CD8-positive, alpha-beta memory T cell (primary cell): ENCODE results near the gene WBP2. TPM values are rescaled to one million over a fixed set of nuclear protein-coding genes. Genes with fewer than 3 reads are reported as not detected.
A peak's percentile ranks its signal among the peaks of the same experiment; 100 is the strongest.
"Not testable (repeated sequence)": the region's sequence is repeated elsewhere in the genome, so short reads cannot be mapped to it uniquely, and the experiment has no call there.

Experiments used
- CTCF ChIA-PET: fragments of 350-600 bp; sonication (Branson Sonifier 250); formaldehyde crosslinking; loops from one replicate; lab custom pipeline; 2021; ENCODE audit warnings: antibody characterized with exemption; lab: Charles Lee
- POLR2A ChIA-PET: fragments of 350-600 bp; sonication (Branson Sonifier 250); formaldehyde crosslinking; loops from one replicate; lab custom pipeline; 2021; ENCODE audit warnings: antibody characterized with exemption; lab: Charles Lee
- DNase-seq, 5 donors: peaks; one replicate each; pipeline versions ENCODE4 v3.0.0 to v3.0.0-alpha.2; 2020 to 2022; ENCODE audit warnings: mixed read lengths in 1 of 5
- H3K27ac ChIP-seq: one replicate; pipeline ENCODE4 v1.7.0; 2013; ENCODE audit warnings: low read depth, mild to moderate bottlenecking, low read length, moderate library complexity
- H3K27me3 ChIP-seq: 2 replicates; pipeline ENCODE4 v1.7.0; 2013; ENCODE audit warnings: low read length, mild to moderate bottlenecking; ENCODE audit not compliant: insufficient read depth, poor library complexity, severe bottlenecking
- H3K36me3 ChIP-seq: 2 replicates; pipeline ENCODE4 v1.7.0; 2013; ENCODE audit warnings: mild to moderate bottlenecking, low read length, moderate library complexity; ENCODE audit not compliant: insufficient read depth
- H3K4me1 ChIP-seq: 2 replicates; pipeline ENCODE4 v1.7.0; 2013; ENCODE audit warnings: mild to moderate bottlenecking, low read length, moderate library complexity; ENCODE audit not compliant: insufficient read depth
- H3K4me3 ChIP-seq: 2 replicates; pipeline ENCODE4 v1.7.0; 2013; ENCODE audit warnings: mild to moderate bottlenecking, low read length
- H3K9me3 ChIP-seq: 2 replicates; pipeline ENCODE4 v1.7.0; 2013; ENCODE audit warnings: mild to moderate bottlenecking, low read length
- H3K27ac Mint-ChIP-seq, 8 donors: one replicate each; pipeline ENCODE4 v1.8.0; 2020 to 2021; ENCODE audit warnings: mixed read lengths in 8 of 8, mild to moderate bottlenecking in 6 of 8, inconsistent platforms in 3 of 8, moderate library complexity in 3 of 8
- H3K27me3 Mint-ChIP-seq, 2 donors: one replicate each; pipeline ENCODE4 v1.8.0; 2020 to 2021; ENCODE audit warnings: mixed read lengths in 2 of 2, mild to moderate bottlenecking in 1 of 2, moderate library complexity in 1 of 2
- H3K36me3 Mint-ChIP-seq, 3 donors: one replicate each; pipeline ENCODE4 v1.8.0; 2020 to 2021; ENCODE audit warnings: mixed read lengths in 3 of 3, inconsistent platforms in 1 of 3, mild to moderate bottlenecking in 1 of 3
- H3K4me1 Mint-ChIP-seq, 3 donors: one replicate each; pipeline ENCODE4 v1.8.0; 2020 to 2021; ENCODE audit warnings: mixed read lengths in 3 of 3, inconsistent platforms in 1 of 3, mild to moderate bottlenecking in 1 of 3
- H3K4me3 Mint-ChIP-seq, 7 donors: one replicate each; pipeline ENCODE4 v1.8.0; 2020 to 2021; ENCODE audit warnings: mixed read lengths in 7 of 7, mild to moderate bottlenecking in 6 of 7, moderate library complexity in 4 of 7, inconsistent platforms in 2 of 7
- H3K9me3 Mint-ChIP-seq, 5 donors: one replicate each; pipeline ENCODE4 v1.8.0; 2020 to 2022; ENCODE audit warnings: mixed read lengths in 5 of 5, mild to moderate bottlenecking in 3 of 5, moderate library complexity in 2 of 5, inconsistent platforms in 1 of 5
- polyA plus RNA-seq: library from polyadenylated mRNA; unstranded; fragments of 300-500 nt; fragmentation: Illumina TruSeq; gene quantifications from one replicate; pipeline ENCODE4 v1.2.3, GENCODE V29; 2021
- total RNA-seq, 2 experiments: library from RNA; stranded (reverse); gene quantifications; one replicate each; pipeline ENCODE4 v1.2.3, GENCODE V29; 2021

WBP2 gene
- total and polyA plus RNA-seq, 3 experiments from 2014 or later = 47.5 to 129 (median 53.2) TPM

DNA sequence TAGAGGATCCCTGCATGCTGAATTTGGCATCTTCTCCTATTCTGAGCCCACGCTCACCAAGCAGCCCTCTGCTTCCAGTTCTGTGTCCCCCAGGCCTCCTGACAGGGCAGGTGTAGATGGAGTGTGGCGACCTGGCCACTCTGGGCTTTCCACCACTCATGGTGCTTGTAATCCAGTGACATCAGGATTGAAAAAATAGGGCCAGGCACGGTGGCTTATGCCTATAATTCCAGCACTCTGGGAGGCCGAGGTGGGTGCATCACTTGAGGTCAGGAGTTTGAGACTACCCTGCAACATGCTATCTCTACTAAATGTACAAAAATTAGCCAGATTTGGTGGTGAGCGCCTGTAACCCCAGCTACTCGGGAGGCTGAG is 41.1 kb downstream of the WBP2 start:
- H3K4me3 Mint-ChIP-seq = no peak overlapping the region
- no peak overlapping the region for H3K27ac ChIP-seq
- H3K36me3 Mint-ChIP-seq = peaks cover 0 to 83% (median 2%) of the 10 kb centered on the region in 3 donors
- peaks cover 0 to under 1% (median 0%) of the 10 kb centered on the region in 3 donors for H3K4me1 Mint-ChIP-seq
- H3K9me3 Mint-ChIP-seq = no peaks in the 10 kb centered on the region
- no peak overlapping the region for H3K27ac Mint-ChIP-seq
- H3K4me1 ChIP-seq = no peaks in the 10 kb centered on the region
- ChIA-PET CTCF (interaction anchor here (1.5 kb wide), 1 partner anchor 61 kb away, joined by 5 read pairs; no protein-coding TSS in a partner anchor), POLR2A (interaction anchor here (0.5 kb wide), 1 partner anchor 125 kb away, joined by 3 read pairs; no protein-coding TSS in a partner anchor)
- no peak overlapping the region for H3K4me3 ChIP-seq
- no peaks in the 10 kb centered on the region for H3K27me3 Mint-ChIP-seq
- no peaks in the 10 kb centered on the region for H3K27me3 ChIP-seq
- no peaks in the 10 kb centered on the region for H3K9me3 ChIP-seq
- DNase-seq = peak in 1 of 5 donors; percentile 4
- H3K36me3 ChIP-seq = peaks cover 10% of the 10 kb centered on the region

DNA sequence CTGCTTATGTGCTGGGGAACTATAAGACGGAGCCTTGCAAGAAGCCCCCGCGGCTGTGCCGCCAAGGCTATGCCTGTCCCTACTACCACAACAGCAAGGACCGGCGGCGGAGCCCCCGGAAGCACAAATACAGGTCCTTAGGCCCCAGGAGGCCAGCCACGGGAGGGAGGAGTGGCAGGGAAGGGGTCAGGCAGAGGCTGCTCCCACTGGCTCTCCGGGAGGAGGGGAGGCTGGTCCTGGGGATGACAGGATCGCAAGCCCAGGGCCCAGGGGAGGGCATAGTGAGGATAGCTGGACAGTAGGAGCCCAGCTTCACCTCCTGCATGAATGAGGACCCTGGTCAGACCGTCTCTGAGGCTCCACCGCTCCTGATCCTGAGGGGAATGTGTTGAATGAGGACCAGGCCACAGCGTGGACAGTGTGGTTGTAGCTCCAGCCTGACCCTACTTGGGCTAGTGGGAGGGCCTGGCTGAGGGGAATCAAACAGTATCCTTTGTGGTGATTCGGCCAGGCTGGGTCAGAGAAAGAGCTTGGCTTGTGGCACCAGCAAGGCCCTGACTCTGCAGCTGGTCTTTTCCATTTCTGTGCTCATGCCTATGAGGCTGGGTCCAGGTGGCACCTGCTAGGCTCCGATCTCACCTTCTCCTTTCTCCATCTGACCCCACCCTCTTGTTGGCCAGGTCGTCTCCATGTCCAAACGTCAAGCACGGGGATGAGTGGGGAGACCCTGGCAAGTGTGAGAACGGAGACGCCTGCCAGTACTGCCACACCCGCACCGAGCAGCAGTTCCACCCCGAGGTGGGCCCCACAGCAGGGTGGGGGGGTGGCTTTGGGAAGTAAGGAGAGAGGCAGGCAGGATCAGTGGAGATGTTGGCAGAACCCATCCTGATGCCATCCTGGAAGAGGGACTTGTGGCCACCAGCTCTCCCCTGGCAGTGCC is 41.8 kb downstream of the WBP2 start:
- ChIA-PET CTCF (interaction anchor here (1.2 to 1.5 kb wide), 2 partner anchors 10 to 60 kb away, joined by 3 to 5 read pairs; no protein-coding TSS in a partner anchor), POLR2A (interaction anchor here (0.5 kb wide), 1 partner anchor 124 kb away, joined by 3 read pairs; no protein-coding TSS in a partner anchor)
- Histone ChIP-seq H3K27me3 (no peaks in the 10 kb centered on the region), H3K36me3 (peaks cover 10% of the 10 kb centered on the region), H3K9me3 (no peaks in the 10 kb centered on the region), H3K4me1 (no peaks in the 10 kb centered on the region), H3K4me3 (no peak overlapping the region), H3K27ac (no peak overlapping the region)
- Mint-ChIP-seq H3K4me1 (peaks cover 0 to 3% (median 0%) of the 10 kb centered on the region in 3 donors), H3K36me3 (peaks cover 0 to 81% (median 0%) of the 10 kb centered on the region in 3 donors), H3K27me3 (no peaks in the 10 kb centered on the region), H3K9me3 (no peaks in the 10 kb centered on the region), H3K27ac (peak overlapping the region in 1 of 8 donors; percentile 76), H3K4me3 (no peak overlapping the region)
- DNase-seq = peak in 1 of 5 donors; percentile 40

DNA sequence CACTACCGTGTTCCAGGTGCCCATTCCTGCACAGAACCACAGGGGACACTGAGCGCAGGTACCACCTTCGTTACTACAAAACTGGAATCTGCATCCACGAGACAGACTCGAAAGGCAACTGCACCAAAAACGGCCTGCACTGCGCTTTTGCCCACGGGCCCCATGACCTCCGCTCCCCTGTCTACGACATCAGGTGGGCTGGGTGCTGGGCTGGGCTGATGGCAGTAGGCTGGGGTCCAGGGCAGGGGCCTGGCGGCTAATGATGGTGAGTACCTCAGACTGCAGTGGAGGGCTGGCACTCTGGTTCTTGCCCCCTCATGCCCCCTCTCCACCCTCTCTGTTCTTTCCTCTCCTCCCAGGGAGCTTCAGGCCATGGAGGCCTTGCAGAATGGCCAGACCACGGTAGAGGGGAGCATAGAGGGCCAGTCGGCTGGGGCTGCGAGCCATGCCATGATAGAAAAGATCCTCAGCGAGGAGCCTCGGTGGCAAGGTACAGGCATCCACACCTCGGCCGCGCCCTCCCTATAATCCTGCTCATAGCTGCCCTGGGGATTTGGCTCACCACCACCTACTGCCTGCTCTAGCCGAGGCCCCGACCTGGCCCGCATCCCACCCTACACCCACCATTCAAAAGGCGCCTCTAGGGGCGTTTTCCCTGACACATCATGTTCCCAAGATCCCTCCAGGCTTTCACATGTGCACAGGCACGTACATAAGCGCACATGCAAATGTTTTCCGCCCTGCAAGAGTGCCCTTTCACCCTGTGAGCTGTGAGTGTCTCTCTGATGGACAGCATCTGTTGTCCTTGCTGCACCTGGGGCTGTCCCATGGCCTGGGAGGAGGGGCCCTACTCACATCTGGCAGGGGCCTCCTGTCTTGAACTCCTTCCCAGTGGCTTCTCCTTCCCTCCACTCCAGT is 42.8 kb downstream of the WBP2 start:
- Histone ChIP-seq H3K9me3 (no peaks in the 10 kb centered on the region), H3K4me1 (no peaks in the 10 kb centered on the region), H3K27me3 (no peaks in the 10 kb centered on the region), H3K36me3 (peaks cover 10% of the 10 kb centered on the region), H3K27ac (no peak overlapping the region), H3K4me3 (no peak overlapping the region)
- DNase-seq = peak in 1 of 5 donors; percentile 39
- no peaks in the 10 kb centered on the region for H3K9me3 Mint-ChIP-seq
- no peaks in the 10 kb centered on the region for H3K27me3 Mint-ChIP-seq
- POLR2A ChIA-PET = no interaction called here
- CTCF ChIA-PET = interaction anchor here (1.2 kb wide), 1 partner anchor 9 kb away, joined by 3 read pairs; no protein-coding TSS in a partner anchor
- H3K36me3 Mint-ChIP-seq = peaks cover 0 to 77% (median 0%) of the 10 kb centered on the region in 3 donors
- H3K4me3 Mint-ChIP-seq = no peak overlapping the region
- peaks cover 0 to 4% (median 2%) of the 10 kb centered on the region in 3 donors for H3K4me1 Mint-ChIP-seq
- peak overlapping the region in 2 of 8 donors; percentile 29 to 76 for H3K27ac Mint-ChIP-seq

DNA sequence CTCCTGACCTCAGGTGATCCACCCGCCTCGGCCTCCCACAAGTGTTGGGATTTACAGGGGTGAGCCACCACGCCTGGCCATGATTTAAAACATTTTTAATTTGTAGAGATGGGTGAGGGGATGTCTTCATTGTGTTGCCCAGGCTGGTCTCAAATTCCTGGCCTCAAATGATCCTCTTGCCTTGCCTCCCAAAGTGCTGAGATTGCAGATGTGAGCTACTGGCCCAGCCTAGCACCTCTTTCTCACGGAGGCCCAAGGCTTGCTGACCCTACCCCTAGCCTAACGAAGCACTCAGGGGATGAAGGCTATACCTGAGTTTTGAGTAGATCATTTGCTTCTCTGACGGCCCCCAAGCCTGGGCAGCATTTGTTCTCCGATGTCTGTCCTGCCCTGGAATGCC is 44.0 kb downstream of the WBP2 start:
- Histone ChIP-seq H3K27me3 (no peaks in the 10 kb centered on the region), H3K4me1 (no peaks in the 10 kb centered on the region), H3K36me3 (peaks cover 10% of the 10 kb centered on the region), H3K4me3 (no peak overlapping the region), H3K27ac (no peak overlapping the region), H3K9me3 (no peaks in the 10 kb centered on the region)
- Mint-ChIP-seq H3K9me3 (no peaks in the 10 kb centered on the region), H3K4me1 (peaks cover 0 to 4% (median 2%) of the 10 kb centered on the region in 3 donors), H3K27ac (no peak overlapping the region), H3K36me3 (peaks cover 0 to 66% (median 0%) of the 10 kb centered on the region in 3 donors), H3K27me3 (no peaks in the 10 kb centered on the region), H3K4me3 (no peak overlapping the region)
- ChIA-PET POLR2A (no interaction called here), CTCF (no interaction called here)
- peak in 1 of 5 donors; percentile 35 for DNase-seq

DNA sequence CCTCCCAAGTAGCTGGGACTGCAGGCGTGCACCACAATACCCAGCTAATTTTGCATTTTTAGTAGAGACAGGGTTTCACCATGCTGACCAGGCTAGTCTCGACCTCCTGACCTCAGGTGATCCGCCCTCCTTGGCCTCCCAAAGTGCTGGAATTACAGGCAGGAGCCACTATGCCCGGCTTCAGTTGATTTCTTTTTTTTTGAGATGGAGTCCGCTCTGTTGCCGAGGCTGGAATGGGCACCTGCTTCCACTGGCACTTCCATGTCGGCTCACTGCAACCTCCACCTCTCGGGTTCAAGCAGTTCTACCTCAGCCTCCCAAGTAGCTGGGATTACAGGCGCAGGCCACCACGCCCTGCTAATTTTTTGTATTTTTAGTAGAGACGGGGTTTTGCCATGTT is 44.4 kb downstream of the WBP2 start:
- H3K9me3 Mint-ChIP-seq, CTCF ChIA-PET, H3K4me3 ChIP-seq, H3K27me3 ChIP-seq, H3K9me3 ChIP-seq, H3K4me3 Mint-ChIP-seq, H3K27ac ChIP-seq, H3K4me1 Mint-ChIP-seq, H3K4me1 ChIP-seq, POLR2A ChIA-PET, H3K27ac Mint-ChIP-seq, H3K27me3 Mint-ChIP-seq: not testable (repeated sequence)
- peaks cover 0 to 63% (median 0%) of the 10 kb centered on the region in 3 donors for H3K36me3 Mint-ChIP-seq
- DNase-seq = peak in 1 of 5 donors; percentile 2
- H3K36me3 ChIP-seq = peaks cover 10% of the 10 kb centered on the region

DNA sequence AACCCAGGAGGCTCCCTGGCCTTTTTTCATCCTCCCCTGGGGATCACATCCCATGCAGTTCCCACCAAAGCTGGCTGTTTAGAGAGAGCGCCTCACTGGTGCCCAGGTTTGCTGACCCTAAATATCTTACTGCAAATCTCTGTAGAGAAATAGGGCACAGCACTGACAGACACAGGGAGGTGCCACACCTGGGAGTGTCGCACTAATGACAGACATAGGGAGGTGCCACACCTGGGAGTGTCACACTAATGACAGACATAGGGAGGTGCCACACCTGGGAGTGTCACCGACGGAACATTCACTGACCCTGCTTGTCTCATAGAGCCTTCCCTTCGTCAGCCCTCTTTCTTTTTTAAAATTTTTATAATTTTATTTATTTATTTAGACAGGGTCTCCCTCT is 44.9 kb downstream of the WBP2 start:
- Mint-ChIP-seq H3K27ac (no peak overlapping the region), H3K4me1 (peaks cover 0 to 4% (median 2%) of the 10 kb centered on the region in 3 donors), H3K36me3 (peaks cover 0 to 59% (median 0%) of the 10 kb centered on the region in 3 donors), H3K9me3 (no peaks in the 10 kb centered on the region), H3K4me3 (no peak overlapping the region), H3K27me3 (no peaks in the 10 kb centered on the region)
- POLR2A ChIA-PET = no interaction called here
- Histone ChIP-seq H3K27me3 (no peaks in the 10 kb centered on the region), H3K36me3 (peaks cover 10% of the 10 kb centered on the region), H3K4me1 (no peaks in the 10 kb centered on the region), H3K9me3 (no peaks in the 10 kb centered on the region), H3K4me3 (no peak overlapping the region), H3K27ac (no peak overlapping the region)
- CTCF ChIA-PET = no interaction called here
- DNase-seq = peak in 1 of 5 donors; percentile 16

DNA sequence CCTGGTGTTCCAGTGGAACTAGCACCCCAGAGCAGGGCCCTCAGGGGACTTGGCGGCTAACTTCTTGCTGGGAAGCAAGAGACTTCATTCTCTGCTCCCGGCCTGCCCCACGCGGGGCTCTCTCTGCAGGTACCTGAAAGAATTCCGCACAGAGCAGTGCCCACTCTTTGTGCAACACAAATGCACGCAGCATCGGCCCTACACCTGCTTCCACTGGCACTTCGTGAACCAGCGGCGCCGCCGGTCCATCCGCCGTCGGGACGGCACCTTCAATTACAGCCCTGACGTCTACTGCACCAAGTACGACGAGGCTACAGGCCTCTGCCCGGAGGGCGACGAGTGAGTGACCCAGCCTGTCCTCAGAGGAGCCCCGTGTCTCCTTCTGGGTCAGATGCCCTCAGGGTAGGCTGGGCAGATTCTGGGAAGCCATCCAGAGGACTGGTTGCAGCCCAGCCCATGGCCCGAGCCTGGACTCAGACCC is 45.5 kb downstream of the WBP2 start:
- ChIA-PET CTCF (no interaction called here), POLR2A (no interaction called here)
- Histone ChIP-seq H3K27me3 (no peaks in the 10 kb centered on the region), H3K4me3 (no peak overlapping the region), H3K27ac (no peak overlapping the region), H3K36me3 (peaks cover 10% of the 10 kb centered on the region), H3K9me3 (no peaks in the 10 kb centered on the region), H3K4me1 (no peaks in the 10 kb centered on the region)
- H3K4me3 Mint-ChIP-seq = no peak overlapping the region
- no peaks in the 10 kb centered on the region for H3K27me3 Mint-ChIP-seq
- peak in 1 of 5 donors; percentile 39 for DNase-seq
- H3K27ac Mint-ChIP-seq = no peak overlapping the region
- H3K4me1 Mint-ChIP-seq = peaks cover 0 to 4% (median 2%) of the 10 kb centered on the region in 3 donors
- H3K36me3 Mint-ChIP-seq = peaks cover 0 to 54% (median 0%) of the 10 kb centered on the region in 3 donors
- H3K9me3 Mint-ChIP-seq = no peaks in the 10 kb centered on the region
